HG03064 (cell line): Measurements from ENCODE around the gene FOXF1.

ENCODE experiments used
- ATAC-seq: cut with Tn5 transposase; IDR thresholded peaks from one replicate; pipeline ENCODE4 v1.9.1; 2021; ENCODE audit warnings: low read depth; ENCODE audit not compliant: unreplicated experiment

The FOXF1 gene

GRCh38 chr16:86510465-86511261 lies at the start of gene FOXF1:
Gene FOXF1, plus strand, starts transcription at chr16:86510527. Its CDS starts 43 bp downstream, at chr16:86510570.
- ATAC-seq, result no peak

GRCh38 chr16:86461037-86461436 lies 49.3 kb upstream of the FOXF1 start:
- no peak for ATAC-seq

DNA sequence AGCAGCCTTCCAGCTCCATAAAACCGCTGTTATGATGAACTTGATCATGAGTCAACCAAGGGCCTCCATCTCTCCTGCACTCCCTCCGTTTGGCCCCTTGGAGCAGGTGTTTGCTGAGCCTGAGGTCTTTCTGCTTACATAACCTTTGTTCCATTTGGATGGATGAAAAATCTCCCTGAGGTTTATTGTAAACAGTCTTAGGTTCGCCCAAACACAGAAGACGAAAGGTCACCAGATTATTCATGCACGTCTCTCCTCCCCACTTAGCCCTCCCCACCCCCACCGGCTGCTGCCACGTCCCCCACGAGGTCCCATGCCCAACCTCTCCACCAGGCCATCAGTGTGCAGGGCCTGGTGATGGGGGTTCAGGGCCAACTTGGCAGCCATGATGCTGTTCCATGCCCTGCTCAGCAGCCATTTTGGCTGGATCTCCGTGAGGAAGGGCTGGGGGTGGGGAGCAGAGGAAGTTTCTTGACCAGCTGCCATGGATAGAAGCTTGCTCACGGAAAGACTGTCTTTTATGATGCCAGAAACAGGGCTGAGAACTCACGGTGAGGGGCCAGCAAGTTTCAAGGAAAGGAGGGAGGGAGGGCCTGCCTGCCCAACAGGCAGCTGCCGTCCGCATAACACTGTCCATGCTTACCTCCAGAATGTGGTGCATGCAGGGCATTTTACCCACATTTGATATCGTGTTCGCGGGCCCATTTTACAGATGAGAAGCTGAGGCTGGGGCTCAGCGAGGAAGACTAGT lies 47.8 kb upstream of the FOXF1 start:
- ATAC-seq, result no peak

- ATAC-seq, result no peak
Observed at GRCh38 chr16:86464044-86464443, 46.3 kb upstream of the FOXF1 start.

DNA sequence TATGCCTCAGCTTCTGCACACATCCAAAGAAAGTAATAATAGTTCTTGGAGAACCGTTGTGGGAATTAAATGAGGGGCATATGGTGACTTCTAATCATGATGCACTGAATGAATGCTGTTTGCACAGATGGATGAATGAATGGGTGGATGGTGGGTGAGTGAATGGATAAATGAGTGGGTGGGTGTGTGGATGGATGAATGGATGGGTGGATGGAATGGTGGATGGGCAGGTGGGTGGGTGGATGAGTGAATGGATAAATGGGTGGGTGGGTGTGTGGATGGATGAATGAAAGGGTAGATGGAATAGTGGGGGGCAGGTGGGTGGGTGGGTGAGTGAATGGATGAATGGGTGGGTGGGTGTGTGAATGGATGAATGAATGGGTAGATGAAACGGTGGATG lies 44.9 kb upstream of the FOXF1 start:
- no peak for ATAC-seq

DNA sequence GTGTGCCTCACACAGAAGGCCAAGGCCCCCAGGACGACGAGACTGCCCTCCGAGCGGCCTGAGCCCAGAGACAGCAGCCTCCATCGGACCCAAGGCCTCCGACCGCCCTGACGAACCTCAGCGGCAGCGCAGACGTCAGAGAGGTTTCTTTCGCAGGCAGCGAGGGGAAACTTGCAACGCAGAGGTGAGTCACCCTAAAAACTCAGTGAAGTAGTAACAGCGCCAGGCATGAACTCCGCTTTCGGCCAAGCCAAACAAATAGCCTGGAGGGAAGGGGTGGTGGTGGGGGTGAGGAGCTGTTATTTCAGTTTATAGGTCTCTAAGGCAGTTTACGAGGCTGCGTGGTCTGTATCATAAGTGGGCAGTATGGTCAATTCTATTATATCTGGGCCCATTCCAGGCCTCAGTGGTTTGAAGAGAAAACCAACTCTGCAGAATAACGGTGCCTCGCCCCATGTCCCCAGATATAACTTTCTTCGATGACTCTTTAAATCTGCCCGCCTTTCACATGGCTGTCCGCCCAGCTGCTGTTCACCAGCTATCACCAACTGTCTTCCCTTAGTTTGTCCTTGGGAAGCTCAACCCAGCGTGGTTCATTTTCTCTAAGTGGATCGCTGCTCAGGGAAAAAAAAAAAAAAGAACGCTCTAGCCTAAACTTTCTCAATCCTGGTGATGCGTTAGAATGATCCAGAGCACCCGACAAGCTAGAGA lies 43.5 kb upstream of the FOXF1 start:
- no peak for ATAC-seq

GRCh38 chr16:86467490-86467889 lies 42.8 kb upstream of the FOXF1 start:
- no peak for ATAC-seq

GRCh38 chr16:86470964-86471363 lies 39.4 kb upstream of the FOXF1 start:
- no peak for ATAC-seq

- no peak for ATAC-seq
Observed at GRCh38 chr16:86471896-86472295, 38.4 kb upstream of the FOXF1 start.

GRCh38 chr16:86472366-86472765 lies 38.0 kb upstream of the FOXF1 start:
- ATAC-seq, result no peak

- no peak for ATAC-seq
Observed at GRCh38 chr16:86476956-86477534, 33.3 kb upstream of the FOXF1 start.

- ATAC-seq, result no peak
Observed at GRCh38 chr16:86477642-86478041, 32.7 kb upstream of the FOXF1 start.

- no peak for ATAC-seq
Observed at GRCh38 chr16:86478779-86479178, 31.5 kb upstream of the FOXF1 start.

- ATAC-seq, result no peak
Observed at GRCh38 chr16:86479419-86479818, 30.9 kb upstream of the FOXF1 start.

- no peak for ATAC-seq
Observed at GRCh38 chr16:86480444-86480843, 29.9 kb upstream of the FOXF1 start.

GRCh38 chr16:86481607-86482006 lies 28.7 kb upstream of the FOXF1 start:
- no peak for ATAC-seq

DNA sequence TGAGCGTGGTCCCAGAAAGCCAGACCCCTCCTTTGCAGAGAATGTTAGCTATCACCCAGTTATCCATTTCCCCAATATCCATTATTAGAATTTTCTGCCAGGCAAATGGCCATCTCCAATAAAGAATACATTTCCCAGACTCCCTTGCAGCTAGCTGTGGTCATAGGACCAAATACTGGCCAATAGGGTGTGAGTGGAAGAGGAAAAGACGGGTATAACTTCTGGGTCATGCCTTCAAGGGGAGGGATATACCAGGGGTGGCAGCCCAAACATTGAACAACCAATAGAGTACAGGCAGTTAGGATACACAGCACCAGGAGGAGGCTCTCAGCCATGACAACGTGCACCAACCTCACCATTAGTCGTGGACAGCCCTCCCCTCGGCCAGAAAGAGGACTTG lies 26.1 kb upstream of the FOXF1 start:
- no peak for ATAC-seq

DNA sequence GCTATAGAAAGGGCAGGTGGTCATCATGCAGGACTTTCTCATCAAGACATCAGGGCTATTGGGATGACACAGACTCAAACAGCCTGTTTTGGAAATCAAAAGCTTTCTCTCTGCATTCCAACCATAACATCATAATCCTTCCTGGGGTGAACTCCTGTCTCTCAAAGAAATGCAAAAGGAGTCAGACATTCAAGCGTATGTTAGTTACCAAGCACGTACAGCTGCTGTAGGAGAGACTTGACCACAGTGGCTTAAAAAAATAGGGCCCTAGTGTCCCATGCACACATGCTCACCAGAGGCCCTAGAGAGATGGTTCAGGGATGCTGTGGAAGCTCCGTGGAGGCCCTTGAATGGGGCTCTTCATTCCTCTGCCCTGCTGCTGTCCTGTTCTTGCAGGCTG lies 24.6 kb upstream of the FOXF1 start:
- ATAC-seq, result no peak

DNA sequence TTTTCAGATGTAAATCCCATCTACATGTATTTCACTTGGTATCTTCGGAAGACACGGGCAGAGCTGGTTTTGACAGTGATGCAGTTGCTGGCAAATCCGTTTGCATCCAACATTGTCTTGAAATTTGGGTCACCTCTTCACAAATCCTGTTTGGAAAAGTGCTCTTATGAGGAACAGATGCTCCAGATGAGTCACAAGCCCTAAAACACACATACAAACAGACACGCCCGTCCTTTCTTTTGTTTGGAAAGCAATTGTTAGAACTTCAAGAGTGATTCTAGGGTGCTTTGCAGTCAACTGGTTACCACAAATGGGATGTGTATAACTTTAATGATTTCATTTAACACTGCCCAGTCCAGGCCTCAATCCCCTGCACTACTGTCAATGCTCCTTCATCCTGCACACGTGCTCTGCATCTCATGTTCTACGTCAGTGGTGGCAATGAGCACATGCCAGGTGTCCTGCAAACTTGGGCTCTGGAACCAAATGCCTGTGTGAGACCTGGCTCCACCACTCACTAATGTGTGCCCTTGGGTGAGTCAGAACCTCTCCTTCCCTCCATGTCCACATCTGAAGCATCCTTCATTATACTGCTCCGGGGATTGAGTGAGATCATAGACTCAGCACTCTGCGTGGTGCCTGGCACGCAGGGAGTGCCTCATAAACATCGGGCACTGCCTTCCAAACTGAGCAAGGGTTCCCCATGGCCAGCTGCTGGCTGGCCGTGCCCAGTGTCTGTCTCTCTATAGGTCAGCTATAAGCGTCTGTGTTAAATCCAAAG lies 19.3 kb upstream of the FOXF1 start:
- ATAC-seq, result no peak

GRCh38 chr16:86491640-86492023 lies 18.7 kb upstream of the FOXF1 start:
- ATAC-seq, result no peak
